Measurements from ENCODE around the gene COG8.

The COG8 gene

DNA sequence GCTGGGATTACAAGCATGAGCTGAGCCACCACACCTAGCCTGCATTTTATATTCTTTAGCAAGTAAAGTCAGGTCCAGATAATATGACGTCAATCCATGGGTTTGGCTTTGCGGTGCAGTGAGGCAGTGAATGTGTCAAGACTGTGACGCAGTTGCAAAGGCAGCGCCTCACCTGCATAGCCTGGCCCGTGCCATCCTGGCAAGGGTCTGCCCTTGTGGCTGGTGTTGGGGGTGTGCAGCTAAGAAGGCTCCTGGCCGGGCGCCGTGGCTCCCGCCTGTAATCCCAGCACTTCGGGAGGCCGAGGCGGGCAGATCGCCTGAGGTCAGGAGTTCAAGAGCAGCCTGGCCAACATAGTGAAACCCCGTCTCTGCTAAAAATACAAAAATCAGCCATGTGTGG is 15.9 kb downstream of the COG8 start:
- no peak overlapping the region for H3K27ac ChIP-seq
- no peak overlapping the region for H3K4me2 ChIP-seq (ENCODE audit: low read length)
- H3K4me3 ChIP-seq (ENCODE audit: low read depth, low read length), result no peak overlapping the region
- H3K36me3 ChIP-seq (ENCODE audit: control insufficient read depth, insufficient read depth, low read length), result no peaks in the 10 kb centered on the region
- no peaks in the 10 kb centered on the region for H3K9me3 ChIP-seq (ENCODE audit: control insufficient read depth, low read length)
- H3K4me1 ChIP-seq, result peaks cover 18% of the 10 kb centered on the region
- H2AFZ ChIP-seq, result no peak overlapping the region
- H3K9ac ChIP-seq, result no peak overlapping the region
- peaks cover 25% of the 10 kb centered on the region for H3K79me2 ChIP-seq
- no peaks in the 10 kb centered on the region for H3K27me3 ChIP-seq (ENCODE audit: control insufficient read depth, insufficient read depth, low read length)
- TF ChIP-seq, protein P1, sequence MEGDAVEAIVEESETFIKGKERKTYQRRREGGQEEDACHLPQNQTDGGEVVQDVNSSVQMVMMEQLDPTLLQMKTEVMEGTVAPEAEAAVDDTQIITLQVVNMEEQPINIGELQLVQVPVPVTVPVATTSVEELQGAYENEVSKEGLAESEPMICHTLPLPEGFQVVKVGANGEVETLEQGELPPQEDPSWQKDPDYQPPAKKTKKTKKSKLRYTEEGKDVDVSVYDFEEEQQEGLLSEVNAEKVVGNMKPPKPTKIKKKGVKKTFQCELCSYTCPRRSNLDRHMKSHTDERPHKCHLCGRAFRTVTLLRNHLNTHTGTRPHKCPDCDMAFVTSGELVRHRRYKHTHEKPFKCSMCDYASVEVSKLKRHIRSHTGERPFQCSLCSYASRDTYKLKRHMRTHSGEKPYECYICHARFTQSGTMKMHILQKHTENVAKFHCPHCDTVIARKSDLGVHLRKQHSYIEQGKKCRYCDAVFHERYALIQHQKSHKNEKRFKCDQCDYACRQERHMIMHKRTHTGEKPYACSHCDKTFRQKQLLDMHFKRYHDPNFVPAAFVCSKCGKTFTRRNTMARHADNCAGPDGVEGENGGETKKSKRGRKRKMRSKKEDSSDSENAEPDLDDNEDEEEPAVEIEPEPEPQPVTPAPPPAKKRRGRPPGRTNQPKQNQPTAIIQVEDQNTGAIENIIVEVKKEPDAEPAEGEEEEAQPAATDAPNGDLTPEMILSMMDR (IDR thresholded peaks at IDR 0.05), result no peak

DNA sequence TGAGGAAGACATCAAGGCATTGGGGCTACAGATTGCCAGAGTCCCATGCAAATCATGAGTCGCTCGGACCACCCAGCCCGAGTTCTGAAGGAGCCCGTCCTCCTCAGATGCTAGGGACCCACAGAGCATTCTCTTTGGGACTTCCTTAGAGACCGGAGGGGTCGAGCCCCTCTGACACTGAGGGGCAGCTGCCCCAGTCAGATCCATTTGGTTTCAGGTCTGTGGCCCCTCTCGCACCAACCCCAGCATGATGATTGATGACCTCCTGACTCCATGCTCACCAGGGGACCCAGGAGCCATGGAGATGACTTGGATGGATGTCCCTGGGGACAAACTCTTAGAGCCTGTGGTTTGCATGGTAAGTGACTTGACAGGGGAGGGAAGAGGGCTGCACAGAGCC is 17.0 kb downstream of the COG8 start:
- Histone ChIP-seq H3K9me3 (ENCODE audit: control insufficient read depth, low read length) (no peaks in the 10 kb centered on the region), H3K36me3 (ENCODE audit: control insufficient read depth, insufficient read depth, low read length) (no peaks in the 10 kb centered on the region)
- TF ChIP-seq, protein P1 (IDR thresholded peaks at IDR 0.05), result no peak

DNA sequence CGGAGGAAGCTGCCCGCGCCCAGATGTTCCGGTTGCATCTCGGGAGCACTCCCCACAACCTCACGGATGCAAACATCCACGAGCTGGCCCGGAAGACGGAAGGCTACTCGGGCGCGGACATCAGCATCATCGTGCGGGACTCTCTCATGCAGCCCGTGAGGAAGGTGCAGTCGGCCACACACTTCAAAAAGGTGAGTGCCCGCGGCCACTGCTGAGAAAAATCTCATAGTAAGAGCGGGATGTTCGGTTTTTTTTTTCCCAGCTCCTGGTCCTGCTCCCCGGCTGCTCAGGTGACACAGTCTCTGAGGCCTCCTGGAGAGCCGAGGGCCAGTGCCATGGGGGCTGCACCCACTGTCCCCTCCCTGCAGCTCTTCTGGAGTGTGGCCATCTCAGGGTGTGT is 18.3 kb downstream of the COG8 start:
- no peaks in the 10 kb centered on the region for H3K36me3 ChIP-seq (ENCODE audit: control insufficient read depth, insufficient read depth, low read length)
- peaks cover 9% of the 10 kb centered on the region for H3K4me1 ChIP-seq
- H3K27ac ChIP-seq, result no peak overlapping the region
- no peaks in the 10 kb centered on the region for H3K27me3 ChIP-seq (ENCODE audit: control insufficient read depth, insufficient read depth, low read length)
- H2AFZ ChIP-seq, result no peak overlapping the region
- no peaks in the 10 kb centered on the region for H3K9me3 ChIP-seq (ENCODE audit: control insufficient read depth, low read length)
- H3K4me2 ChIP-seq (ENCODE audit: low read length), result no peak overlapping the region
- H3K4me3 ChIP-seq (ENCODE audit: low read depth, low read length), result no peak overlapping the region
- TF ChIP-seq, protein P1 (IDR thresholded peaks at IDR 0.05), result no peak
- H3K79me2 ChIP-seq, result peaks cover 30% of the 10 kb centered on the region
- no peak overlapping the region for H3K9ac ChIP-seq

More for the DNA sequence above, 17.0 kb downstream of the COG8 start:
- H3K79me2 ChIP-seq, result peaks cover 23% of the 10 kb centered on the region
- no peak overlapping the region for H3K4me3 ChIP-seq (ENCODE audit: low read depth, low read length)
- no peaks in the 10 kb centered on the region for H3K27me3 ChIP-seq (ENCODE audit: control insufficient read depth, insufficient read depth, low read length)
- H3K4me1 ChIP-seq, result peaks cover 15% of the 10 kb centered on the region
- no peak overlapping the region for H3K27ac ChIP-seq
- H3K9ac ChIP-seq, result no peak overlapping the region
- H2AFZ ChIP-seq, result no peak overlapping the region
- no peak overlapping the region for H3K4me2 ChIP-seq (ENCODE audit: low read length)

DNA sequence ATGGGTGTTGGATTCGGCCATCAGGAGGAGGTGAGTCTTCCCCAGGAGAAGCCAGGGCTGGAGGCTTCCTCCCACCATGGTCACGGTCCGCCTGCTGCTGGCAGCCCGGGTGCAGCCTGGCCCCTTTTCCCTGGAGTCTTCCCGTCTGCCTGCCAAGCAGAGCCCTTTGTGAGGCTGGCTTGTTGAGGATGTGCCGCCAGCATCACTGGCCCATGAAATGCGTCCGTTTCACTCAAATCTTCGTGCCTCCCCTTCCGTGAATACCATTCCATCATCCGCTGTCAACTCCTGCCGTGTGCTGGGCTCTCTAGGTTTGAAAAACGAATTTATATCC is 18.7 kb downstream of the COG8 start:
- H2AFZ ChIP-seq, result no peak overlapping the region
- no peaks in the 10 kb centered on the region for H3K27me3 ChIP-seq (ENCODE audit: control insufficient read depth, insufficient read depth, low read length)
- TF ChIP-seq, protein P1 (IDR thresholded peaks at IDR 0.05), result no peak
- H3K4me2 ChIP-seq (ENCODE audit: low read length), result no peak overlapping the region
- no peak overlapping the region for H3K4me3 ChIP-seq (ENCODE audit: low read depth, low read length)
- H3K9me3 ChIP-seq (ENCODE audit: control insufficient read depth, low read length), result no peaks in the 10 kb centered on the region
- H3K36me3 ChIP-seq (ENCODE audit: control insufficient read depth, insufficient read depth, low read length), result no peaks in the 10 kb centered on the region
- no peak overlapping the region for H3K27ac ChIP-seq
- peaks cover 34% of the 10 kb centered on the region for H3K79me2 ChIP-seq
- peaks cover 5% of the 10 kb centered on the region for H3K4me1 ChIP-seq
- no peak overlapping the region for H3K9ac ChIP-seq

DNA sequence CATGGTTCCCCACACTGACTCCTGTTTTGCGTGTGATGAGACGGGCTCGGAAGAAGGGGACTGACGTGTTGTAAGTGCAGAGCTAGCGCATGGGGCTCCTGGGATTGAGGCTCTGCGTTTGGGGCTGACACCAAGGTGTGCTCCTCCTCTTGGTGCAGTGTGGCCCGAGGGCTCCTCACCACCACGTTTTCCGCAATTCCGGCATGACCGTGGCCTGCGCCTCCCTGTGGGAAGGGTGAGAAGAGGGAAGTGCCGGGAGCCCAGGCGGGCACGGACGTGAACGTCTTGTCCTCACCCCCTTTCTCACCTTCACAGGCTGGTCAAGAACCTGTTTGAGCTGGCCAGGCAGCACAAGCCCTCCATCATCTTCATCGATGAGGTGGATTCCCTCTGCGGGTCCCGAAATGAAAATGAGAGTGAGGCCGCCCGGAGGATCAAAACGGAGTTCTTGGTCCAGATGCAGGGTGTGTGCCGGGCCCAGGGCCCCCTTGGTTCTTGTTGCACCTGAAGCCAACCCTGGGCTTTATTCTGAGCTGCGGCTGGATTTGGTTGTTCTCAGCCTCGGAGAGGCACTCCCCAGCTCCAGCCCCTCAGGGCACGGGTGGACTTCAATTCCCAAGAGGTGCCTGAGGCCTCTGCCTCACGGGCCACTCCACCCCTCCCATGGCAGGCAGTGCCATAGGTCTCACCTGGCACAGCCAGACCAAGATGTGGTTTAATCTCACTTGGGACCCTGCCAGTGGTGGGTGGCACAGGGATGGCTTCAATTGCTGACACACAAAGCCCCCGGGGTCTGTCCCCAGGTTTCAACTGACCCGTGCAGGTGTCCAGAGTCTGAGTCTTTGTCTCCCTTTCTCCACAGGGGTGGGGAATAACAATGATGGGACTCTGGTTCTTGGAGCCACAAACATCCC is 19.3 kb downstream of the COG8 start:
- Histone ChIP-seq H3K4me2 (ENCODE audit: low read length) (no peak overlapping the region), H3K79me2 (peaks cover 40% of the 10 kb centered on the region), H3K9ac (no peak overlapping the region), H3K4me1 (peaks cover 3% of the 10 kb centered on the region), H3K27me3 (ENCODE audit: control insufficient read depth, insufficient read depth, low read length) (no peaks in the 10 kb centered on the region), H3K27ac (no peak overlapping the region), H3K4me3 (ENCODE audit: low read depth, low read length) (no peak overlapping the region), H3K9me3 (ENCODE audit: control insufficient read depth, low read length) (no peaks in the 10 kb centered on the region), H3K36me3 (ENCODE audit: control insufficient read depth, insufficient read depth, low read length) (no peaks in the 10 kb centered on the region), H2AFZ (no peak overlapping the region)
- TF ChIP-seq, protein P1 (IDR thresholded peaks at IDR 0.05), result no peak

All from parathyroid adenoma (tissue), 2 donors.